ENCODE measurements around the gene ABCG8. TPM values are rescaled to one million over a fixed set of nuclear protein-coding genes. Genes with fewer than 3 reads are reported as not detected.

Gene ABCG8
- polyA plus RNA-seq, 2 donors, result not detected

GRCh38 chr2:43927442-43927841, 88.7 kb downstream of the ABCG8 start:
- Histone ChIP-seq H3K4me3 (ENCODE audit: low read depth in 1 of 2, low read length in 2 of 2) (no peak overlapping the region), H3K36me3 (ENCODE audit: control insufficient read depth in 2 of 2, insufficient read depth in 2 of 2, low read length in 1 of 2) (peaks cover 3 to 4% of the 10 kb centered on the region in 2 donors), H3K27me3 (ENCODE audit: control insufficient read depth in 1 of 2, insufficient read depth in 2 of 2, low read length in 2 of 2) (no peaks in the 10 kb centered on the region), H3K27ac (ENCODE audit: low read depth in 2 of 2, low read length in 1 of 2) (no peak overlapping the region), H3K4me1 (ENCODE audit: control insufficient read depth in 2 of 2, insufficient read depth in 2 of 2, low read length in 1 of 2) (no peaks in the 10 kb centered on the region), H3K9me3 (ENCODE audit: control insufficient read depth in 2 of 2, insufficient read depth in 1 of 2, low read depth in 1 of 2, low read length in 1 of 2) (no peaks in the 10 kb centered on the region)
- WGBS, 2 donors, result 76 to 78% methylated on average over 4 of the region's 4 CpGs

- Histone ChIP-seq H3K4me3 (ENCODE audit: low read depth in 1 of 2, low read length in 2 of 2) (no peak overlapping the region), H3K27me3 (ENCODE audit: control insufficient read depth in 1 of 2, insufficient read depth in 2 of 2, low read length in 2 of 2) (no peaks in the 10 kb centered on the region), H3K36me3 (ENCODE audit: control insufficient read depth in 2 of 2, insufficient read depth in 2 of 2, low read length in 1 of 2) (peaks cover 0 to 8% of the 10 kb centered on the region in 2 donors), H3K27ac (ENCODE audit: low read depth in 2 of 2, low read length in 1 of 2) (no peak overlapping the region), H3K9me3 (ENCODE audit: control insufficient read depth in 2 of 2, insufficient read depth in 1 of 2, low read depth in 1 of 2, low read length in 1 of 2) (no peaks in the 10 kb centered on the region), H3K4me1 (ENCODE audit: control insufficient read depth in 2 of 2, insufficient read depth in 2 of 2, low read length in 1 of 2) (no peaks in the 10 kb centered on the region)
- WGBS, 2 donors, result 97 to 98% methylated on average over 3 of the region's 3 CpGs
Observed at GRCh38 chr2:43931293-43931692, 92.5 kb downstream of the ABCG8 start.

Other genes starting within 250 kb of the ABCG8 start
- 10 to 100 TPM in 1 of 2 donors, 1 to 10 TPM in 1; 8.3 to 13.2 TPM for gene THADA, start 242.9 kb upstream of the ABCG8 start, polyA plus RNA-seq
- gene PLEKHH2, start 201.7 kb upstream of the ABCG8 start, polyA plus RNA-seq, result 1 to 10 TPM; 2.4 to 2.6 TPM
- under 1 TPM; 0.26 to 0.45 TPM for gene C1GALT1C1L, start 162.5 kb upstream of the ABCG8 start, polyA plus RNA-seq
- 10 to 100 TPM in 1 of 2 donors, 1 to 10 TPM in 1; 7.9 to 10.4 TPM for gene DYNC2LI1, start 64.9 kb upstream of the ABCG8 start, polyA plus RNA-seq
- under 1 TPM in 1 of 2 donors, not detected in 1; 0.01 TPM for gene ABCG5, start 132 bp upstream of the ABCG8 start, polyA plus RNA-seq
- gene LRPPRC, start 157.0 kb downstream of the ABCG8 start, polyA plus RNA-seq, result 10 to 100 TPM; 11.2 to 23.1 TPM

All from esophagus (tissue), 2 donors.